Activated naive CD4-positive, alpha-beta T cell treated with anti-CD3 and anti-CD28 coated beads for 36 hours (primary cell): ENCODE results near the gene YARS1. TPM values are rescaled to one million over a fixed set of nuclear protein-coding genes. Genes with fewer than 3 reads are reported as not detected.

Source experiments
- CTCF ChIA-PET: fragments of 350-600 bp; sonication (Branson Sonifier 250); formaldehyde crosslinking; loops from one replicate; lab custom pipeline; 2021; ENCODE audit warnings: antibody characterized with exemption; lab: Charles Lee
- DNase-seq: peaks from one replicate; pipeline ENCODE4 v3.0.0-alpha.2; 2020
- H3K27ac Mint-ChIP-seq: one replicate; pipeline ENCODE4 v1.8.0; 2021; ENCODE audit warnings: mild to moderate bottlenecking, mixed read lengths
- H3K27me3 Mint-ChIP-seq: one replicate; pipeline ENCODE4 v1.8.0; 2021; ENCODE audit warnings: low read depth, mixed read lengths
- H3K36me3 Mint-ChIP-seq: one replicate; pipeline ENCODE4 v1.8.0; 2021; ENCODE audit warnings: low read depth, mixed read lengths
- H3K4me1 Mint-ChIP-seq: one replicate; pipeline ENCODE4 v1.8.0; 2021; ENCODE audit warnings: low read depth, mixed read lengths
- H3K4me3 Mint-ChIP-seq: one replicate; pipeline ENCODE4 v1.8.0; 2021; ENCODE audit warnings: mild to moderate bottlenecking, moderate library complexity, mixed read lengths
- H3K9me3 Mint-ChIP-seq: one replicate; pipeline ENCODE4 v1.8.0; 2021; ENCODE audit warnings: mixed read lengths
- intact Hi-C: fragments of 100-400 bp; cut with micrococcal nuclease; formaldehyde crosslinking; loops from one replicate; pipeline ENCODE4 v1.15.1; 2023
- total RNA-seq, 2 experiments: library from RNA; stranded (reverse); gene quantifications; one replicate each; pipeline ENCODE4 v1.2.3, GENCODE V29; 2021

The YARS1 gene
- total RNA-seq, 2 experiments from 2014 or later, result 293 to 312 TPM

DNA sequence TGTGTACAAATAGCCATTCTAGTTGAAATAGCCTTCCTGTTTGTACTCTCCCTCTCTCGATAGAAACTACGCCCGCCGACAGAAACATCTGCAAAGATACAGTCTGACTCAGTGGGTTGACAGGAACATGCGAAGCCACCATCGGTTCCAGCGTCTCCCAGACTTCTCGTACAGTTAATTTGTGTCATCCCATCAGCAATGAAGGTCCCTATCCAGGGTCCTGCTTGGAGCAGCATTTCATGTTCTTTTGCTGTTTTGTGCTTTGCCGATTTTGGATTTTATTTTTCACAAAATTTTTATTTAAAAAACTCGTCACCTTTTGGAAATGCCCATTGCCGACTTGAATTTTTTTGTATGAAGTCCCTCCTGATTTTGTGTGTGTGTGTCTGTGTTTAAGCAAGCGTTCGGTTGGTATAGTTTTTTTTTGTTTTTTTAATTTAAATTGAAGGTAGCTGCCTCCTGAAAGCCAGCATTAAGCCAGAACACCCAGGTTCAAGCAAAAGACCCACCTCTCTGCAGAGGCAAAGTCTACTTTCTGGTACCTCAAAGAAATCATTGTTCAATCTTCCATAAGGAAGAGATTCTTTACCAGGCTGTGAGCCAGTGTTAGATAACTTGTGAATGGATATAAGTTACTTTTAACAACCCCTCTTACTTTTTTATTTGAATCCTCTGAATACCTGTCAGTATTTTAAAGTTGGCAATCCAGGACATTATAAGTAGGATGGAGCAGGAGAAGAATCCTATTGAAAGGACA lies 38.9 kb upstream of the YARS1 start:
- Mint-ChIP-seq H3K9me3 (no peaks in the 10 kb centered on the region), H3K4me1 (no peaks in the 10 kb centered on the region), H3K27me3 (no peaks in the 10 kb centered on the region), H3K36me3 (peaks cover 15% of the 10 kb centered on the region), H3K27ac (no peak overlapping the region), H3K4me3 (no peak overlapping the region)
- no peak for DNase-seq
- CTCF ChIA-PET, result interaction anchor here (0.6 kb wide), 1 partner anchor 272 kb away, joined by 3 read pairs; no protein-coding TSS in a partner anchor
- intact Hi-C loops, result no loop called here

DNA sequence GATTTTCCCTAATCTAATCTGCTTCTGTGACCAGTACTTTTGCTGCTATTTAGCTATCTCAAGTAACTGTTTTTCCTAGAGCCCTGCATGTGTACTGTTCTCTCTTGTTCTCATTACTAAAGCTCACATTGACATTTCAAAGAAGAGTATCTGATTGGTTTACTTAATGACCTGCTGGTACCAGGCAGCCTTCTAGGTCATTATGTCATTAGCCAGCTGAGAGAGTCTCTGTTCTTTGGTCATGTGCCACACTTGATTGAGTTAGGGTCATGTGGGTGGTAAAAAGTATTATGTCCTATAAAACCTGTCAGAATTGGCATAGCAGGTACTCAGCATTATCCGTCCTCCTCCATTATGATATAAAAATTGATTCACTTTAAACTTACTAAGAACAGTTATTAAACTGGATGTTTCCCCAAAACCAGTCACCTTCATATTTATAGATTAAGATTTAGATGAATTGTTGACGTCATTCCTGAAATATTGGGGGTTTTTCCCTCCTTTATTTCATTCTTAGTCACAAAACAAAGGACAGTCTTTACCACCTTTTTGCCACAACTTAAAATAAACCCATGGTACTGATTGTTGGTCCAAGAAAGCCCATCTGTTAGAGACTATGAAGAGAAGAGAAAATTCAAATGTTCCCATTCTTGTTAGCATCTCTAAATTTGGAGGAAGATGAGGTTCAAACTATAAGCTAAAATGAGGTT lies 31.4 kb upstream of the YARS1 start:
- H3K36me3 Mint-ChIP-seq, result peaks cover 14% of the 10 kb centered on the region
- no peaks in the 10 kb centered on the region for H3K27me3 Mint-ChIP-seq
- CTCF ChIA-PET, result interaction anchor here (0.7 to 1.5 kb wide), 2 partner anchors 23 to 50 kb away, joined by 3 read pairs; no protein-coding TSS in a partner anchor
- intact Hi-C loops, result no loop called here
- DNase-seq, result no peak
- no peak overlapping the region for H3K27ac Mint-ChIP-seq
- no peak overlapping the region for H3K4me3 Mint-ChIP-seq
- no peaks in the 10 kb centered on the region for H3K9me3 Mint-ChIP-seq
- peaks cover 7% of the 10 kb centered on the region for H3K4me1 Mint-ChIP-seq

DNA sequence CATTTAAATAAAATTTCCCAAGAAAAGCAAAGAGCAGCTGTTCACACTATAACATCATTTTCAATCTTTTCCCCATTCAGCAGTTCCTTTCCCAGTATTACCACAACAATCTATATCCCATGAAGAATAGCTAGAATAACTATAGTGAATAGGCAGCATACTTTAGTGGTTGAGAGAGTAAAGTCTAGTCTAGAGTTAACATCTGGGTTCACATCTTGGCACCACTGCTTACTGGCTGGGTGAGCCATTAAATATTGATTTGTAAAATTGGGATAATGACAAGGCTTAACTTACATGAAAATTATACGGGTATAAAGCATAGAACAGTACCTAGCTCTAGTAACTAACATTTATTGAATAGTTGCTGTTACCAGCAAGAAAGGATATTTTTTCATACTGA lies 14.7 kb upstream of the YARS1 start:
- CTCF ChIA-PET, result no interaction called here
- Mint-ChIP-seq H3K9me3 (no peaks in the 10 kb centered on the region), H3K27me3 (no peaks in the 10 kb centered on the region), H3K27ac (no peak overlapping the region), H3K36me3 (peaks cover 39% of the 10 kb centered on the region), H3K4me3 (no peak overlapping the region), H3K4me1 (no peaks in the 10 kb centered on the region)
- DNase-seq, result no peak
- intact Hi-C loops, result no loop called here

DNA sequence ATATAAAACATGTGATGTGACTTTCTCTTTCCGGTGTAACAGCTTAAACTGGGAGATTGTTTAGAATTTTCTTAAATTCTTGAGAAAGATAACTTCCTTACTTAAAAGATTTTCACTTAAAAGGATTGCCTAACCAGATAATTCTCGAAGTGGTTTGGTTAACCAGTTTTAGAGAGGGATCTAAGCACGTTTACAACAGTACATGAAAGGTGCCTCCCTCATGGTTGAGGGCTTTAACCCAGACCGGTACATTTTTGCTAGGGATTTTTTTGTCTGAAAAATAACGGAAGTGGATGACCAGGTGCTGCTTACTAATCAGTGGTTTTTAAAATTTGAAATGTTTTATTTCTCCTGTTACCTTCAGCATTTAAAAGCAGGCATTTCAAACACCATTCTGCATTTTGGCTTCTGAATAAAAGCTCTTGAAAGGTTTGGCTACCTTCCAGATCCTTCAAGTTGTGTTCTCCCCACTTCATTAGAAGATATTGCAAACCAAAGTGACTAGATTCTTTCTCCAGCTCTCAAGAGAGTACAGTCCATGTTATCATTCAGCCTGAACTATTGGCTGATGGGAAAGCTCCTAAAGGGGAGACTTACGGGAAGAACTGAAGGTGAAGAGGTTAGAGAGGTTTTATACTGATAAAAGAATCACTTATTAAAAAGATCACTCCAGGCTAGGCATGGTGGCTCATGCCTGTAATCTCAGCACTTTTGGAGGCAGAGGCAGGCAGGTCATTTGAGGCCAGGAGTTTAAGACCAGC lies 13.1 kb upstream of the YARS1 start:
- Mint-ChIP-seq H3K9me3 (no peaks in the 10 kb centered on the region), H3K27me3 (no peaks in the 10 kb centered on the region), H3K4me1 (no peaks in the 10 kb centered on the region), H3K36me3 (peaks cover 44% of the 10 kb centered on the region), H3K4me3 (no peak overlapping the region), H3K27ac (no peak overlapping the region)
- intact Hi-C loops, result no loop called here
- DNase-seq, result no peak
- CTCF ChIA-PET, result interaction anchor here (1.2 to 1.3 kb wide), 2 partner anchors 41 to 310 kb away, joined by 4 to 5 read pairs; no protein-coding TSS in a partner anchor

DNA sequence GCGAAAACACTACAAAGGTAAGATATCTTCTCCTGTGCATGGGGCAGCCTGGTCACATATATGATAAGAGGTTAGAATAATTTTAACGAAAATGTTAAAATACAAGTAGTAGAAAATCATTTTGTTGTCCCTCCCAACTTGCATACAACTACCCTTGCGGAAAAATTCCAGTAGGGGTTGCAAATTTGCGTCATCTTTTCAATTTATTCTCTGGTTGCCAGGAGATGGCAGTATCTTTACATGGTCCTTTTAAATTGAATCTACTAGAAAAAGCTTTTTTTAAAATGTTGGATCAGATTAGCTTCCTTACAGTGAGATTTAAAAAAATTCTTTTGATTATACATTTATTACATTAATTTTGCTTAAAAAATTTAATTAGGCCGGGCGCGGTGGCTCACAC lies 11.2 kb upstream of the YARS1 start:
- no peaks in the 10 kb centered on the region for H3K4me1 Mint-ChIP-seq
- H3K4me3 Mint-ChIP-seq, result no peak overlapping the region
- H3K9me3 Mint-ChIP-seq, result no peaks in the 10 kb centered on the region
- CTCF ChIA-PET, result interaction anchor here (1.0 kb wide), 1 partner anchor 11 kb away, joined by 3 read pairs; the partner anchor contains the start of genes S100PBP and YARS1
- H3K27me3 Mint-ChIP-seq, result no peaks in the 10 kb centered on the region
- no peak overlapping the region for H3K27ac Mint-ChIP-seq
- peaks cover 43% of the 10 kb centered on the region for H3K36me3 Mint-ChIP-seq
- intact Hi-C loops, result loop anchor here (1.0 kb wide), 1 partner anchor 41 kb away; no protein-coding TSS in a partner anchor
- no peak for DNase-seq

DNA sequence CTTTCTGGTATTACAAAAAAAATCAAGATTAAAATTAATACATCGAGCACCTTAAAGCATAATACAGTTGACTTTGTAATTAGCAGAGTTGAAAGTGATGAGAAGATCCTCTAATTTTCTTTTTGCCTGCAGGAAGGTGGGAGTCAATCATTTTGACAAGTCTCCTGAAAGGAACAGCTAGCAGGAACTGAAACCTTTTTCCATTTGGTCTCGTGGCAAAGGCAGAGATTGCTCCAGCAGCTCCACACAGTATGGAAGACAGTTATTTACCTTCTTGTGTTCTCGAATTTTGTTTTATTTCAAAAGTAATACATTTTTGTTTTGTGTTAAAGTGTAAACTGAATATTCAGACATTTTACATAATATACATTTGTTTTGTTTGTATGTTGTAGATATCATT lies 8.0 kb upstream of the YARS1 start:
- H3K9me3 Mint-ChIP-seq, result no peaks in the 10 kb centered on the region
- H3K4me1 Mint-ChIP-seq, result peaks cover 6% of the 10 kb centered on the region
- H3K27me3 Mint-ChIP-seq, result no peaks in the 10 kb centered on the region
- CTCF ChIA-PET, result no interaction called here
- peaks cover 27% of the 10 kb centered on the region for H3K36me3 Mint-ChIP-seq
- H3K4me3 Mint-ChIP-seq, result no peak overlapping the region
- DNase-seq, result no peak
- no peak overlapping the region for H3K27ac Mint-ChIP-seq
- intact Hi-C loops, result no loop called here

DNA sequence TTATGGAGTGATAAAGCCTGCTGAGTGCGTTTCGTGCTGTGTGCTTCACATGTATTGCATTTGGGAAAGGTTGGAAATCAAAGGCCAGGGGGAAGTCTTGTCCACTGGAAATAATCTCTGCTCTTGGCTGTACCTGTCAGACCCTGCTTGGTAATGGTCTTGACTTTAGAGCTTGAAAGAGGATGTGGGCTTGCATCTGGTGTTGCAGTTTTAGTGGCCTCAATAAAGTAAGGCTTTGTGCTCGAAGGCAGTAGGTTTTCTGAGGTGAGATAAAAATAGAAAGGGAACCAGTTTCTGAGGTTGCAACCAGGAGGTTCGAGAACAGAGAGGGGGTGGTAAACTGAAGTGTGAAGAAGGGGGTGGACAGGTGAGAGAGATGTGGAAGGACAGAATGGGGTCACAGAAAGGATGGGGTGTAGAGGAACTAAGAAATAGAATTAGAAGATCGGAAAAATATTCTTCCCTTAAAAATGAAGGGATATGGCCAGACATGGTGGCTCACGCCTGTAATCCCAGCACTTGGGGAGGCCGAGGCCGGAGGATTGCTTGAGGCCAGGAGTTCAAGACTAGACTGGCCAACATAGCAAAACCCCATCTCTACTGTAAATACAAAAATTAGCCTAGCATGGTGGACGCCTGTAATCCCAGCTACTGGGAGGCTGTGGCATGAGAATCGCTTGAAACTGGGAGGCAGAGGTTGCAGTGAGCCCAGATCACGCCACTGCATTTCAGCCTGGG lies 1.8 kb upstream of the YARS1 start:
- H3K27me3 Mint-ChIP-seq, result no peaks in the 10 kb centered on the region
- peaks cover 27% of the 10 kb centered on the region for H3K36me3 Mint-ChIP-seq
- H3K4me1 Mint-ChIP-seq, result peaks cover 37% of the 10 kb centered on the region
- H3K9me3 Mint-ChIP-seq, result no peaks in the 10 kb centered on the region
- DNase-seq, result peak; percentile 35
- CTCF ChIA-PET, result no interaction called here
- peak overlapping the region; percentile 94 for H3K27ac Mint-ChIP-seq
- intact Hi-C loops, result loop anchor here (5.0 to 10.0 kb wide), 3 partner anchors 163 to 884 kb away; partner anchors contain the start of genes AK2 and PTP4A2
- H3K4me3 Mint-ChIP-seq, result peak overlapping the region; percentile 92

DNA sequence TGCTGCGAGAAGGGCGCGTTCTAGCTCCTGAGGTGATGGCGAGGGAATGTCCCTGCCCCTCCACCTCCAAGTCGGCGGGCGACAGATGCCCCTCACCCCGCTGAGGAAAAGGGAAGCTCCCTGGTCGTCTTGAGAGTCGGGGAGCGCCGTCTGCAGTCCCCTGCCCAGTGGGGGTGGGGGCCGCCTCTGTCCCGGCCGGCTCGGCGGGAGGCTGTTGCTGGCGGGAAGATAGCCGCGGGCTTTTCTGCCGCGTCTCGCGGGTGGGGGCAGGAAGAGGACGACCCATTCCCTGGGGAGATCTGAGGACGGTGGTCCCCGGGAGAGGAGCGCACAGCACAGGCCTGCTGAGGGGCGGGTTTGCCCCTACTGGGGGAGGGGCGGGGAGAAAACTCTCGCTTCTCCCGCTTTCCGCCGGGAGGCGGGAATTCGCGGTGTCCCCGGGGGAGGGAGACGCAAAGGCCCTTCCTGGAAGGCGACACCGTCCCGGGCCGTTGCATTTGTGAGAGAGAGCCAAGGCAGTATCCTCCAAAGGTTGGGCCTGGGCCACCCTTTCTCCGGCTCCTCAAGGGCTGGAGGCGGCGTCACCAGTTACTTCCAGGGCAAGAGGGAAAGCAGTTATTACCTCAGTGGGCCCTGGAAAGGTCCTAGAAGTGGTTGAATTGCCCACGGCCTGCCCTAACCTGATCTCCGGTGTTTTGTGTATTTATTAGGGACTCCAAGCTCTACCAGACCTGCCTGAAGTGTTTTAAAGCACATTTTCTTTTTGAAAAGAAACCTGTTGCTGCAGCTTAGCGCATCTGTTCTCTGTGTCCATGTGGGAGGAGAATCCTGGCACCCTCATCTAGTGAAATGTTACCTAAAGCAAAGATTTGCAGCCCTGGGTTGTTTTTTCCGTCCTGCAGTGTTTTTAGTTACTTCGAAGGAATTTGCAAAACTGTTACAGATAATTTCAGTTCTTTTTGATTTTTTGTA lies 943 bp upstream of the YARS1 start:
- H3K4me3 Mint-ChIP-seq, result peak overlapping the region; percentile 92
- intact Hi-C loops, result loop anchor here (1.0 to 10.0 kb wide), 9 partner anchors 19 to 883 kb away; partner anchors contain the start of genes AK2, LCK, PTP4A2 and RNF19B
- CTCF ChIA-PET, result interaction anchor here (1.0 kb wide), 1 partner anchor 11 kb away, joined by 3 read pairs; no protein-coding TSS in a partner anchor

DNA sequence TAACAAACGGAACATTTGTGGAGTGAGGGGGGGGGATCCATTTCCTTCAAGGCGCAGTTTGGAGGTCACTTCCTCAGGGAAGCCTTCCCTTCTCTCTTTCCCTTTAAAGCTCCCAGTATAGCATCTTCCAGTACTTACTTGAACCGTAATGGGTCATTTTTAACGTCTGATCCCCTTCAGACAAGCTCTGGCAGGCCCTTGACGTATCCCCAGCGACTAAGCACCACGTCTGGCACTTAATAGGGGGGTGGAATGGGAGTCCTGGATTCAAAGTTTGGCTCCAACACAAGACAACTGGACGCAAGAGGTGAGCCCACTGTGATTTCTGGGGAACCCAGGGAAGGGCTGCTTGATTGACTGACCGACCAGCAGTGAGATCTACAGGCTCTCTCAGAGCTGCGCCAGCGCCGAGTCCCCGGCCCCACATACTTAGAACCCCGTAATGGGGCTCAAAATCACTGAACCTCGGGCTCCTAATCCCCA lies 441 bp downstream of the YARS1 start:
- Mint-ChIP-seq H3K4me1 (peaks cover 55% of the 10 kb centered on the region), H3K27ac (peak overlapping the region; percentile 94), H3K9me3 (no peaks in the 10 kb centered on the region), H3K36me3 (peaks cover 43% of the 10 kb centered on the region), H3K27me3 (no peaks in the 10 kb centered on the region), H3K4me3 (peak overlapping the region; percentile 92)
- CTCF ChIA-PET, result interaction anchor here (1.1 kb wide), 1 partner anchor 56 kb away, joined by 3 read pairs; no protein-coding TSS in a partner anchor
- no peak for DNase-seq
- intact Hi-C loops, result loop anchor here (1.0 to 10.0 kb wide), 9 partner anchors 17 to 882 kb away; partner anchors contain the start of genes AK2, LCK, PTP4A2 and RNF19B

More for the DNA sequence above, 943 bp upstream of the YARS1 start:
- Mint-ChIP-seq H3K27ac (peak overlapping the region; percentile 94), H3K4me1 (peaks cover 45% of the 10 kb centered on the region), H3K36me3 (peaks cover 36% of the 10 kb centered on the region), H3K27me3 (no peaks in the 10 kb centered on the region), H3K9me3 (no peaks in the 10 kb centered on the region)
- peak; percentile 48 for DNase-seq

DNA sequence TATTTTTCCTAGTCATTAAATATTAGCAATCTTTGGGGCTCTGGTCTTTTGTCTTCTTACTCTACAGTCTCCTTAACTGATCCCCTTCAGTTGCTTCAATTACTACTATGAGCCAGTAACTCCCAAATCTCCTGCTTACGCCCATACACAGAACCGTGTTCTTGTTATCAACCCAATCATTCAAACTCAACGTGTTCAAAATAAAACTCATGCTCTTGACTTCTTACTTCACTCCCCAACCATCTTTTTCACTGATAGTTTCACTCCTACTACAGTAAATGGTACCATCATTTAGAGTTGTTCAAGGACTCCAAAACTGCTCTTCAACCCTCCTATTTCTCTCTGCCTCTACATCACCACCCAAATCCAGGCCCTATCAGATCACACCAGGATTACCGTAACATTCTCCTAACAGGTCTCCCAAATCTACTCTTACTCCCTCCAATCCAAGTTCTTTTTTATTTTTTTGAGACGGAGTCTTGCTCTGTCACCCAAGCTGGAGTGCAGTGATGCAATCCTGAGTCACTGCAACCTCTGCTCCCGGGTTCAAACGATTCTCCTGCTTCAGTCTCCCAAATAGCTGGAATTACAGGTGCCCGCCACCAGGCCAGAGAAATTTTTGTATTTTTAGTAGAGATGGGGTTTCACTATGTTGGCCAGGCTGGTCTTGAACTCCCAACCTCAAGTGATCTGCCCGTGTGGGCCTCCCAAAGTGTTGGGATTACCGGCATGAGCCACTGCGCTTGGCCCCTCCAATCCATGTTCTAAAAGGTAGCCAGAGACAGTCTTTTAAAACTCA lies 3.0 kb downstream of the YARS1 start:
- Mint-ChIP-seq H3K27ac (peak overlapping the region; percentile 22), H3K4me1 (peaks cover 62% of the 10 kb centered on the region), H3K27me3 (no peaks in the 10 kb centered on the region), H3K4me3 (peak overlapping the region; percentile 42), H3K9me3 (no peaks in the 10 kb centered on the region), H3K36me3 (peaks cover 67% of the 10 kb centered on the region)
- no peak for DNase-seq
- intact Hi-C loops, result loop anchor here (10.0 kb wide), 1 partner anchor 879 kb away; the partner anchor contains the start of gene PTP4A2
- CTCF ChIA-PET, result no interaction called here
